ENCODE results near the gene ACAD9. TPM values are rescaled to one million over a fixed set of nuclear protein-coding genes. Genes with fewer than 3 reads are reported as not detected.
A peak's percentile ranks its signal among the peaks of the same experiment; 100 is the strongest.

The ACAD9 gene
- total and polyA plus RNA-seq, 2 experiments from 2014 or later, result 22.3 to 29.7 TPM

GRCh38 chr3:128835096-128835495 lies 44.3 kb upstream of the ACAD9 start:
- in situ Hi-C loops (cut with MboI), result no loop called here
- Histone ChIP-seq H4K20me1 (ENCODE audit: insufficient read depth) (no peaks in the 10 kb centered on the region), H3K9me3 (ENCODE audit: low read depth) (no peaks in the 10 kb centered on the region), H2AFZ (no peak overlapping the region), H3K79me2 (ENCODE audit: insufficient read depth) (no peaks in the 10 kb centered on the region), H3K9ac (no peak overlapping the region), H3K27me3 (replicated peaks; ENCODE audit: insufficient read depth) (no peaks in the 10 kb centered on the region), H3K4me3 (no peak overlapping the region), H3K4me1 (ENCODE audit: insufficient read depth) (no peaks in the 10 kb centered on the region), H3K36me3 (ENCODE audit: low read depth) (no peaks in the 10 kb centered on the region), H3K27ac (no peak overlapping the region), H3F3A (ENCODE audit: insufficient read depth) (no peaks in the 10 kb centered on the region), H3K4me2 (ENCODE audit: unreplicated experiment) (no peak overlapping the region), H3K9me2 (ENCODE audit: insufficient read depth) (no peaks in the 10 kb centered on the region)
- no peak for DNase-seq
- 77 to 80% methylated on average over 4 of the region's 4 CpGs for WGBS, 2 experiments (ENCODE audit: low coverage in 1 of 2, low lambda C conversion rate in 2 of 2, missing lambda C conversion rate in 2 of 2)
- TF ChIP-seq EZH2 (IDR thresholded peaks at IDR 0.05; ENCODE audit: insufficient read depth, poor library complexity, severe bottlenecking) (no peak), EZH2phosphoT487 (IDR thresholded peaks at IDR 0.05; ENCODE audit: insufficient read depth, low read depth) (no peak)

DNA sequence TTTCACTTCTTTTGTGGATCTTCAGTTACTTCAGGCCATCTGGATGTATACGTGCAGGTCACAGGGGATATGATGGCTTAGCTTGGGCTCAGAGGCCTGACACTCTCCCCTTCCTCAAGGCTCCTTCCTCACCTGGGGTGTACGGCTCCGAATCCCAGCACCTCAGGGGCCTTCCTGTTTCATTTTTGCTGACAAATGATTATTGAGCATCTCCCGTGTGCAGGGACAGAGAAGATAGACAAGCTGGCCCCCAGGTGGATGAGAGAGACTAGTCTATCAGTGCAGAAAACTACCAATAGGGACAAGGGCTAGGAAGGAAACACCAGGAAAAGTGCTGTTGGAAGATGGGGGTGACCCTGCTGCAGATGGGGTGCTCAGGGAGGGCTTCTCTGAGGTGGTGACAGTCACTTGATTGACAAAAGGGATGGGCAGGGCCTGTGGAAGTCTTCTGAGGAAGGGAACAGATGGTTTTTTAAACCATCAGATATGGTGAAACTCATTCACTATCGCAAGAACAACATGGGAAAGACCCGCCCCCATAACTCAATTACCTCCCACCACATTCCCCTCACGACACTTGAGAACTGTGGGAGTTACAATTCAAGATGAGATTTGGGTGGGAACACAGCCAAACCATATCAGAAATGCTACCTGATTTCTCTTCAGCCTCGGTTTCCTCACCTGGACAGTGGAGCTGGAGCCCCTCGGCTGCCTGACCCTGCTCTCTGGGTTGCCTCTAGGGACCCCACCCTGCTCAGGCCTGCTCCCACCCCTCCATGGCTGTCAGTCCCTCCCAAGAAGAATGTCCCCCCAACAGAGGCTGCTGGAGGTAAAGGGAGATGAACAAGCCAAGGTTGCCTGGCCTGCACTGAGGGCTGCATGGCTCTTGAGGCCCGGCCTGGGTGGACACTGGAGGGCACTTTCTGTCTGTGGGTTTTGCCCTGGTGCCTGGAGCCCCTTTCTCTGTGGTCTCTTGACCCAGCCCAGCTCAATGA lies 37.2 kb upstream of the ACAD9 start:
- H3K4me1 ChIP-seq (ENCODE audit: insufficient read depth), result no peaks in the 10 kb centered on the region
- in situ Hi-C loops (cut with MboI), result no loop called here
- no peak overlapping the region for H3K27ac ChIP-seq
- H4K20me1 ChIP-seq (ENCODE audit: insufficient read depth), result no peaks in the 10 kb centered on the region
- no peak overlapping the region for H3K4me2 ChIP-seq (ENCODE audit: unreplicated experiment)
- DNase-seq, result no peak
- H3K36me3 ChIP-seq (ENCODE audit: low read depth), result no peaks in the 10 kb centered on the region
- no peaks in the 10 kb centered on the region for H3K27me3 ChIP-seq (replicated peaks; ENCODE audit: insufficient read depth)
- no peaks in the 10 kb centered on the region for H3K79me2 ChIP-seq (ENCODE audit: insufficient read depth)
- no peaks in the 10 kb centered on the region for H3K9me2 ChIP-seq (ENCODE audit: insufficient read depth)
- no peak overlapping the region for H3K4me3 ChIP-seq
- WGBS, 2 experiments (ENCODE audit: low coverage in 1 of 2, low lambda C conversion rate in 2 of 2, missing lambda C conversion rate in 2 of 2), result 75 to 78% methylated on average over 10 of the region's 10 CpGs
- H3K9ac ChIP-seq, result no peak overlapping the region
- H2AFZ ChIP-seq, result no peak overlapping the region
- TF ChIP-seq EZH2phosphoT487 (IDR thresholded peaks at IDR 0.05; ENCODE audit: insufficient read depth, low read depth) (no peak), EZH2 (IDR thresholded peaks at IDR 0.05; ENCODE audit: insufficient read depth, poor library complexity, severe bottlenecking) (no peak)
- H3F3A ChIP-seq (ENCODE audit: insufficient read depth), result no peaks in the 10 kb centered on the region
- no peaks in the 10 kb centered on the region for H3K9me3 ChIP-seq (ENCODE audit: low read depth)

- H3F3A ChIP-seq (ENCODE audit: insufficient read depth), result no peaks in the 10 kb centered on the region
- H3K79me2 ChIP-seq (ENCODE audit: insufficient read depth), result no peaks in the 10 kb centered on the region
- DNase-seq, result no peak
- H2AFZ ChIP-seq, result no peak overlapping the region
- H3K9me3 ChIP-seq (ENCODE audit: low read depth), result no peaks in the 10 kb centered on the region
- no peaks in the 10 kb centered on the region for H3K27me3 ChIP-seq (replicated peaks; ENCODE audit: insufficient read depth)
- TF ChIP-seq EZH2 (IDR thresholded peaks at IDR 0.05; ENCODE audit: insufficient read depth, poor library complexity, severe bottlenecking), result no peak
- TF ChIP-seq EZH2phosphoT487 (IDR thresholded peaks at IDR 0.05; ENCODE audit: insufficient read depth, low read depth), result no peak
- no peak overlapping the region for H3K4me3 ChIP-seq
- no peak overlapping the region for H3K4me2 ChIP-seq (ENCODE audit: unreplicated experiment)
- no peak overlapping the region for H3K27ac ChIP-seq
- WGBS, 2 experiments (ENCODE audit: low coverage in 1 of 2, low lambda C conversion rate in 2 of 2, missing lambda C conversion rate in 2 of 2), result 91 to 93% methylated on average over 6 of the region's 6 CpGs
- H3K36me3 ChIP-seq (ENCODE audit: low read depth), result no peaks in the 10 kb centered on the region
- H3K4me1 ChIP-seq (ENCODE audit: insufficient read depth), result no peaks in the 10 kb centered on the region
- in situ Hi-C loops (cut with MboI), result no loop called here
- no peak overlapping the region for H3K9ac ChIP-seq
- no peaks in the 10 kb centered on the region for H3K9me2 ChIP-seq (ENCODE audit: insufficient read depth)
- no peaks in the 10 kb centered on the region for H4K20me1 ChIP-seq (ENCODE audit: insufficient read depth)
These were observed 34.9 kb upstream of the ACAD9 start for GRCh38 chr3:128844502-128844901.

GRCh38 chr3:128845119-128845777 lies 34.2 kb upstream of the ACAD9 start:
- Histone ChIP-seq H4K20me1 (ENCODE audit: insufficient read depth) (no peaks in the 10 kb centered on the region), H3K4me3 (peak overlapping the region; percentile 58), H3K9ac (peak overlapping the region; percentile 57; the same call in 1 of the 2 replicates)

More at GRCh38 chr3:128845119-128845777, 34.2 kb upstream of the ACAD9 start:
- Histone ChIP-seq H3K9me2 (ENCODE audit: insufficient read depth) (no peaks in the 10 kb centered on the region), H3K4me1 (ENCODE audit: insufficient read depth) (no peaks in the 10 kb centered on the region), H3K27me3 (replicated peaks; ENCODE audit: insufficient read depth) (no peaks in the 10 kb centered on the region), H3K27ac (no peak overlapping the region), H2AFZ (peak overlapping the region; percentile 90), H3K4me2 (ENCODE audit: unreplicated experiment) (peak overlapping the region; percentile 73), H3F3A (ENCODE audit: insufficient read depth) (no peaks in the 10 kb centered on the region), H3K36me3 (ENCODE audit: low read depth) (no peaks in the 10 kb centered on the region), H3K9me3 (ENCODE audit: low read depth) (no peaks in the 10 kb centered on the region), H3K79me2 (ENCODE audit: insufficient read depth) (no peaks in the 10 kb centered on the region)
- no peak for TF ChIP-seq EZH2phosphoT487 (IDR thresholded peaks at IDR 0.05; ENCODE audit: insufficient read depth, low read depth)
- no peak for TF ChIP-seq EZH2 (IDR thresholded peaks at IDR 0.05; ENCODE audit: insufficient read depth, poor library complexity, severe bottlenecking)
- in situ Hi-C loops (cut with MboI), result no loop called here
- DNase-seq, result peak; percentile 18
- 36 to 40% methylated on average over 13 to 14 of the region's 14 CpGs for WGBS, 2 experiments (ENCODE audit: low coverage in 1 of 2, low lambda C conversion rate in 2 of 2, missing lambda C conversion rate in 2 of 2)
